Body of pancreas (tissue), 4 donors: ENCODE measurements around the gene KIAA0232. TPM values are rescaled to one million over a fixed set of nuclear protein-coding genes. Genes with fewer than 3 reads are reported as not detected.

Experiments
- ATAC-seq: fragments of 150-250 bp; one replicate; pipeline ENCODE4 v1.9.1; 2016
- DNase-seq, 4 donors: peaks; one replicate each; pipeline ENCODE4 v3.0.0-alpha.2; 2019
- H3K27ac ChIP-seq, 4 donors: fragments of 200-600 bp; sonication (generic); 1 replicate in 3 of 4; 2 replicates in 1 of 4; pipeline versions ENCODE4 v1.5.1 to v1.6.1; 2016 to 2019; ENCODE audit warnings: mild to moderate bottlenecking in 1 of 4, mixed read lengths in 1 of 4, moderate library complexity in 1 of 4
- H3K27me3 ChIP-seq, 2 donors: fragments of 200-600 bp; sonication (generic); one replicate each; pipeline ENCODE4 v1.6.0; 2016; ENCODE audit warnings: mild to moderate bottlenecking in 1 of 2
- H3K36me3 ChIP-seq, 2 donors: fragments of 200-600 bp; sonication (generic); replicated peaks in 1 of 2; 2 replicates each; pipeline ENCODE4 v1.5.1; 2016; ENCODE audit warnings: low read depth in 2 of 2; ENCODE audit not compliant: insufficient read depth in 1 of 2
- H3K4me1 ChIP-seq: fragments of 200-600 bp; sonication (generic); one replicate; pipeline ENCODE4 v1.6.0; 2016
- H3K4me3 ChIP-seq, 2 donors: fragments of 200-600 bp; sonication (generic); 1 replicate in 1 of 2; 2 replicates in 1 of 2; pipeline ENCODE4 v1.5.1; 2016 to 2019
- H3K9me3 ChIP-seq, 3 donors: fragments of 200-600 bp; sonication (generic); 1 replicate in 2 of 3; 2 replicates in 1 of 3; pipeline ENCODE4 v1.5.1; 2016
- POLR2A ChIP-seq, 3 donors: fragments of 450-650 bp; IDR thresholded peaks; one replicate each; pipeline ENCODE4 v1.6.1; 2016; ENCODE audit warnings: antibody characterized with exemption in 3 of 3, mild to moderate bottlenecking in 2 of 3
- WGBS, 2 donors: methylation state at CpG; one replicate each; pipeline ENCODE4 v1.1.5; 2017; 5-methylcytosine and 5-hydroxymethylcytosine counted together
- intact Hi-C: fragments of 100-400 bp; cut with DNase I; formaldehyde crosslinking; loops from one replicate; pipeline ENCODE4 v1.15.1; 2023
- total RNA-seq, 2 donors: library from RNA; depleted of rRNA; stranded (reverse); fragments of >200 nt; gene quantifications; one replicate each; pipeline ENCODE4 v1.1.0, GENCODE V29; 2016
- TF ChIP-seq, protein P1 (sequence below), 7 experiments: fragments of 450-650 bp in 4 of 7; fragments of 200-600 bp in 3 of 7; sonication (generic) in 3 of 7; IDR thresholded peaks; one replicate each; pipeline ENCODE4 v1.5.1; 2016 to 2019; ENCODE audit warnings: antibody characterized with exemption in 7 of 7

Gene KIAA0232
- total RNA-seq, 2 donors from 2014 or later, result 9.6 to 15.0 TPM

DNA sequence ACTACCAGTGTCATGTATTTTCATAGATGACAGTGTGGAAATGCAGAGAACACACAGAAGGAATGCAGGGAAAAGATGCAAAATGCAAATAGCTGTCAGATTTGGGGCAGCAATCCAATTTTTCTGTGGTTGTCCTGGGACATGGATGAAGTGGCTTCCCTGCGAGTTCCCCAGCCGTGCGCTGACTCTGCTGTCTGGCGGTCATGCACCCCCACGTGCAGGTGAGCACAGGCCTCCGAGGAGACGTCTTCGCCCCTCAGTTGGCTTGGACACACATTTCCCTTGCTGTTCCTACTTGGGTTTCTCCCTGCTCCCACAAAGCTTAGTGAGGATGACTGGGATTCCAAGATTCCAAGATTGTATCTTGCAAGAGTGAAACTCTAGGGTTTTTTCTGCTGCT, 42.2 kb upstream of the KIAA0232 start:
- ATAC-seq (no peak), DNase-seq (no peak)
- Histone ChIP-seq H3K9me3 (no peaks in the 10 kb centered on the region), H3K27ac (no peak overlapping the region), H3K4me3 (no peak overlapping the region), H3K27me3 (no peaks in the 10 kb centered on the region), H3K36me3 (no peaks in the 10 kb centered on the region), H3K4me1 (no peaks in the 10 kb centered on the region)
- intact Hi-C loops, result no loop called here
- TF ChIP-seq, protein P1, sequence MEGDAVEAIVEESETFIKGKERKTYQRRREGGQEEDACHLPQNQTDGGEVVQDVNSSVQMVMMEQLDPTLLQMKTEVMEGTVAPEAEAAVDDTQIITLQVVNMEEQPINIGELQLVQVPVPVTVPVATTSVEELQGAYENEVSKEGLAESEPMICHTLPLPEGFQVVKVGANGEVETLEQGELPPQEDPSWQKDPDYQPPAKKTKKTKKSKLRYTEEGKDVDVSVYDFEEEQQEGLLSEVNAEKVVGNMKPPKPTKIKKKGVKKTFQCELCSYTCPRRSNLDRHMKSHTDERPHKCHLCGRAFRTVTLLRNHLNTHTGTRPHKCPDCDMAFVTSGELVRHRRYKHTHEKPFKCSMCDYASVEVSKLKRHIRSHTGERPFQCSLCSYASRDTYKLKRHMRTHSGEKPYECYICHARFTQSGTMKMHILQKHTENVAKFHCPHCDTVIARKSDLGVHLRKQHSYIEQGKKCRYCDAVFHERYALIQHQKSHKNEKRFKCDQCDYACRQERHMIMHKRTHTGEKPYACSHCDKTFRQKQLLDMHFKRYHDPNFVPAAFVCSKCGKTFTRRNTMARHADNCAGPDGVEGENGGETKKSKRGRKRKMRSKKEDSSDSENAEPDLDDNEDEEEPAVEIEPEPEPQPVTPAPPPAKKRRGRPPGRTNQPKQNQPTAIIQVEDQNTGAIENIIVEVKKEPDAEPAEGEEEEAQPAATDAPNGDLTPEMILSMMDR (IDR thresholded peaks at IDR 0.05), result no peak
- TF ChIP-seq POLR2A (IDR thresholded peaks at IDR 0.05), result no peak
- WGBS, 2 donors, result 91% methylated on average over 8 of the region's 8 CpGs

DNA sequence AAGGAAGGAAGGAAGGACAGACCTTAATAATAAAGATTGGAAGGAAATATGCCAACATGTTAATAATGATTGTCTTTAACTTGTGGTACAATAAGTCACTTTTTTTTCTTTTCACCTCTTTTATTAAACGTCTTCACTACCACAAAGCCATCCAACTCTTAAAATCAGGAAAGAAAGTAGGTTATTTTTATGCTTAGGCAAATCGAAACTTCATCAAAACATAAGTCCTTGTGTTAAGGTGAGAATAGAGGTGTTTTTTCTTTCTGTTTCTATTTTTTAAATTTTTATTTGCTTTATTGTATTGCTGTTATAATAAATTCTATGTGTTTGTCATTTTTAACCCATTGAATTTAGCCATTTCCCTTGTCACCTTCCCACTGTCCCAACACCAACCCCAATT, 40.0 kb upstream of the KIAA0232 start:
- no peak for DNase-seq
- Histone ChIP-seq H3K27me3 (no peaks in the 10 kb centered on the region), H3K4me1 (peaks cover 12% of the 10 kb centered on the region), H3K36me3 (no peaks in the 10 kb centered on the region), H3K4me3 (no peak overlapping the region), H3K9me3 (no peaks in the 10 kb centered on the region), H3K27ac (no peak overlapping the region)
- no peak for ATAC-seq
- intact Hi-C loops, result no loop called here
- TF ChIP-seq, protein P1 (IDR thresholded peaks at IDR 0.05), result no peak
- TF ChIP-seq POLR2A (IDR thresholded peaks at IDR 0.05), result no peak
- WGBS, 2 donors, result 61 to 68% methylated on average over 2 of the region's 2 CpGs

DNA sequence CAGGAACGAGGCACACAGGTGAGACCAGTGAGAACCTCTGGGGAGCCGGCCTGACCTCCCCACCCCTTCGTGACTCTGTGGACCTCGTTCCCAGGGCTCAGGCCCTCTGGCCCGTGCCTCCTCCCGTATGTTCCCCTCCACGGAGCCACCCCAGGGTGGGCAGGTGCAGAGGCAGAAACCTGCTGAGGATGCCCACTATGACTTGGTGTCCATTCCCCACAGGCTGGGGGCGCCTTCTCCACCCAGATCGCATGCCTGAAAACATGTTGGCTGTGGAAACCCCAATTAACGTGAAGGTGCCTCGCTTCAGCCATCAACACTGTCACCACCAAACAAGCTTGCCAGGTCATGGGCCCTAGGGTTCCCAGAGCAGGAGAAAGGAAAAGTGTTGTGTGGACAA, 39.5 kb upstream of the KIAA0232 start:
- WGBS, 2 donors, result 81 to 86% methylated on average over 8 to 11 of the region's 11 CpGs
- intact Hi-C loops, result no loop called here
- TF ChIP-seq POLR2A (IDR thresholded peaks at IDR 0.05), result no peak
- TF ChIP-seq, protein P1 (IDR thresholded peaks at IDR 0.05), result no peak
- Histone ChIP-seq H3K9me3 (no peaks in the 10 kb centered on the region), H3K27ac (no peak overlapping the region), H3K36me3 (no peaks in the 10 kb centered on the region), H3K27me3 (no peaks in the 10 kb centered on the region), H3K4me1 (peaks cover 17% of the 10 kb centered on the region), H3K4me3 (no peak overlapping the region)
- ATAC-seq (no peak), DNase-seq (no peak)

DNA sequence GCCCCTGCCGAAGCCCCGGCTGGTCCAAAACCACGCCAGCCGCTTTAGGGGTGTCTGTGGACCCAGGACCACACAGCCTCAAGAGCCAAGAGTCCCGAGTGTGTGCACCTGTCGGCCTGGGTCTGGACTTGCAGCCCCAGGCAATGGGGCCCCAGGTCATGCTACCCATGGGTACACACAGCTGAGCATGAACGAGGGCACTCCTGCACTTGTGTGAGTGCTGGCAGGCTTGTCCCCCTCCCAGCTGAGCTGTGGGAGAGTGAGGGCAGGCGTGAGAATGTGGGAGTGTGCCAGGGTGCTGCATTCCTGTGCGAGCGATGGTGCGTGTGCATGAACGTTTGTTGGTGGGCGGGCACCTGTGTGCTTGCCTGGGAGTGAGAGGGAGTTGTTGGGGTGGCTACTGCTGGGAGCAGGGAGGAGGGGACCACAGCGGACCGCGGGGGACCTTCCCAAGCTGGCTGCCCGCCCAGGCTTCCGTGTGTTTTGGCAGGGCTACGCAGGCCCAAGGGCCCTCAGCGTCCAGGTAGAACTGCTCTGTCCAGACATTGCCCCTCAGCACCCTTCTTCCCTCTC, 35.7 kb upstream of the KIAA0232 start:
- Histone ChIP-seq H3K9me3 (no peaks in the 10 kb centered on the region), H3K4me3 (no peak overlapping the region), H3K4me1 (peaks cover 36% of the 10 kb centered on the region), H3K27ac (peak overlapping the region; percentile 68 to 85 (median 78)), H3K36me3 (no peaks in the 10 kb centered on the region), H3K27me3 (no peaks in the 10 kb centered on the region)
- ATAC-seq (peak; percentile 86), DNase-seq (peak; percentile 79 to 89 (median 86))
- no peak for TF ChIP-seq POLR2A (IDR thresholded peaks at IDR 0.05)
- TF ChIP-seq, protein P1 (IDR thresholded peaks at IDR 0.05), result no peak
- intact Hi-C loops, result no loop called here
- WGBS, 2 donors, result 23 to 24% methylated on average over 3 to 20 of the region's 20 CpGs
